Transverse colon (tissue), 4 donors: ENCODE measurements around the gene PPP6R1. TPM values are rescaled to one million over a fixed set of nuclear protein-coding genes. Genes with fewer than 3 reads are reported as not detected.

Source experiments
- DNase-seq: peaks from one replicate; pipeline ENCODE4 v3.0.0-alpha.2; 2019
- H3K27ac ChIP-seq, 4 donors: fragments of 200-600 bp; sonication (generic); 2 replicates each; pipeline ENCODE4 v1.5.1; 2016 to 2018; ENCODE audit warnings: inconsistent platforms in 4 of 4
- H3K27me3 ChIP-seq: fragments of 200-600 bp; sonication (generic); 2 replicates; pipeline ENCODE4 v1.5.1; 2017; ENCODE audit warnings: inconsistent platforms
- H3K36me3 ChIP-seq, 4 donors: fragments of 200-600 bp; sonication (generic); 2 replicates each; pipeline ENCODE4 v1.5.1; 2017 to 2019; ENCODE audit warnings: inconsistent platforms in 4 of 4
- H3K4me1 ChIP-seq, 4 donors: fragments of 200-600 bp; sonication (generic); 2 replicates each; pipeline ENCODE4 v1.5.1; 2017 to 2020; ENCODE audit warnings: inconsistent platforms in 4 of 4
- H3K4me3 ChIP-seq, 4 donors: fragments of 200-600 bp; sonication (generic); 1 replicate in 1 of 4; 2 replicates in 3 of 4; pipeline versions ENCODE4 v1.5.1 to v1.6.1; 2017 to 2019; ENCODE audit warnings: inconsistent platforms in 4 of 4
- H3K9me3 ChIP-seq, 2 donors: fragments of 200-600 bp; sonication (generic); 2 replicates each; pipeline ENCODE4 v1.5.1; 2017 to 2019; ENCODE audit warnings: inconsistent platforms in 2 of 2
- CTCF ChIP-seq, 5 experiments: fragments of 200-600 bp in 3 of 5; fragments of 450-650 bp in 2 of 5; sonication (generic) in 3 of 5; IDR thresholded peaks; 1 replicate in 2 of 5; 2 replicates in 3 of 5; pipeline ENCODE4 v1.5.1; 2016 to 2017; ENCODE audit warnings: antibody characterized with exemption in 5 of 5, inconsistent platforms in 3 of 5, mild to moderate bottlenecking in 2 of 5, moderate library complexity in 1 of 5
- EP300 ChIP-seq: sonication (generic); formaldehyde crosslinking; IDR thresholded peaks from one replicate; pipeline ENCODE4 v1.6.1; 2017; ENCODE audit warnings: antibody characterized with exemption, low read depth
- POLR2A ChIP-seq: fragments of 450-650 bp; IDR thresholded peaks from one replicate; pipeline ENCODE4 v1.6.1; 2016; ENCODE audit warnings: antibody characterized with exemption, mild to moderate bottlenecking, moderate library complexity
- POLR2AphosphoS5 ChIP-seq, 3 donors: sonication (generic); formaldehyde crosslinking; IDR thresholded peaks; one replicate each; pipeline ENCODE4 v1.6.1; 2016; ENCODE audit warnings: antibody characterized with exemption in 3 of 3
- WGBS, 2 donors: methylation state at CpG; one replicate each; pipeline ENCODE4 v1.1.5; 2018; ENCODE audit warnings: low coverage in 1 of 2; 5-methylcytosine and 5-hydroxymethylcytosine counted together
- in situ Hi-C, 4 donors: fragments of 200-750 bp; cut with MboI; loops; one replicate each; pipeline versions ENCODE4 v1.15.0 to v1.15.1; 2017; ENCODE audit warnings: low sequenced_read_pairs in 3 of 4, low pct_ligation_motif_present in 1 of 4, low pct_unique_long_range_greater_than_20kb in 1 of 4
- intact Hi-C: fragments of 100-400 bp; cut with DNase I; formaldehyde crosslinking; loops from one replicate; pipeline ENCODE4 v1.15.1; 2023; ENCODE audit warnings: low total_unique reads
- total RNA-seq, 4 donors: library from RNA; depleted of rRNA; stranded (reverse); fragments of >200 nt; gene quantifications; one replicate each; pipeline ENCODE4 v1.1.0, GENCODE V29; 2016

The PPP6R1 gene
- total RNA-seq, 4 donors from 2014 or later: 51.3 to 91.5 (median 60.7) TPM

- in situ Hi-C loops: no loop called here
- Histone ChIP-seq H3K27ac (no peak overlapping the region), H3K36me3 (peaks cover 0 to 40% (median 19%) of the 10 kb centered on the region in 4 donors), H3K27me3 (no peaks in the 10 kb centered on the region), H3K4me3 (no peak overlapping the region), H3K4me1 (peaks cover 0 to 6% (median 0%) of the 10 kb centered on the region in 4 donors), H3K9me3 (no peaks in the 10 kb centered on the region)
- intact Hi-C loops: no loop called here
- TF ChIP-seq CTCF (IDR thresholded peaks at IDR 0.05): no peak
- no peak for TF ChIP-seq POLR2AphosphoS5 (IDR thresholded peaks at IDR 0.05)
- no peak for TF ChIP-seq EP300
- no peak for TF ChIP-seq POLR2A
- WGBS, 2 donors: 91% methylated on average over 12 of the region's 12 CpGs; no CpG with 5 or more reads in 1 of the 2 donors
- DNase-seq: no peak
Observed at GRCh38 chr19:55232286-55232602, 26.6 kb downstream of the PPP6R1 start.

GRCh38 chr19:55231391-55232285 lies 27.2 kb downstream of the PPP6R1 start:
- TF ChIP-seq CTCF (IDR thresholded peaks at IDR 0.05) (no peak), POLR2AphosphoS5 (IDR thresholded peaks at IDR 0.05) (no peak), POLR2A (no peak), EP300 (no peak)
- 90% methylated on average over 27 of the region's 30 CpGs; no CpG with 5 or more reads in 1 of the 2 donors for WGBS, 2 donors
- no peak overlapping the region for H3K27ac ChIP-seq
- intact Hi-C loops: no loop called here
- DNase-seq: no peak
- H3K9me3 ChIP-seq: no peaks in the 10 kb centered on the region
- in situ Hi-C loops: no loop called here
- H3K4me3 ChIP-seq: no peak overlapping the region
- peaks cover 0 to 36% (median 16%) of the 10 kb centered on the region in 4 donors for H3K36me3 ChIP-seq
- peaks cover 0 to 6% (median 0%) of the 10 kb centered on the region in 4 donors for H3K4me1 ChIP-seq
- no peaks in the 10 kb centered on the region for H3K27me3 ChIP-seq

GRCh38 chr19:55230780-55231179 lies 28.0 kb downstream of the PPP6R1 start:
- Histone ChIP-seq H3K27ac (no peak overlapping the region), H3K36me3 (peaks cover 0 to 27% (median 12%) of the 10 kb centered on the region in 4 donors), H3K4me3 (no peak overlapping the region), H3K4me1 (peaks cover 0 to 6% (median 0%) of the 10 kb centered on the region in 4 donors), H3K9me3 (no peaks in the 10 kb centered on the region), H3K27me3 (no peaks in the 10 kb centered on the region)
- intact Hi-C loops (no loop called here), in situ Hi-C loops (no loop called here)
- no peak for DNase-seq
- no peak for TF ChIP-seq POLR2A
- TF ChIP-seq CTCF (IDR thresholded peaks at IDR 0.05): no peak
- no peak for TF ChIP-seq EP300
- TF ChIP-seq POLR2AphosphoS5 (IDR thresholded peaks at IDR 0.05): no peak
- 92% methylated on average over 13 of the region's 13 CpGs; no CpG with 5 or more reads in 1 of the 2 donors for WGBS, 2 donors

- Histone ChIP-seq H3K4me3 (no peak overlapping the region), H3K9me3 (no peaks in the 10 kb centered on the region), H3K4me1 (peaks cover 0 to 6% (median 0%) of the 10 kb centered on the region in 4 donors), H3K27me3 (no peaks in the 10 kb centered on the region), H3K27ac (no peak overlapping the region), H3K36me3 (peaks cover 0 to 27% (median 11%) of the 10 kb centered on the region in 4 donors)
- in situ Hi-C loops: no loop called here
- no peak for DNase-seq
- TF ChIP-seq CTCF (IDR thresholded peaks at IDR 0.05) (no peak), POLR2AphosphoS5 (IDR thresholded peaks at IDR 0.05) (no peak), POLR2A (no peak)
- intact Hi-C loops: no loop called here
- 91% methylated on average over 12 of the region's 13 CpGs; no CpG with 5 or more reads in 1 of the 2 donors for WGBS, 2 donors
Observed at GRCh38 chr19:55230329-55230728, 28.5 kb downstream of the PPP6R1 start.
